HepG2 (cell line): Measurements from ENCODE around the gene DDX24. TPM values are rescaled to one million over a fixed set of nuclear protein-coding genes. Genes with fewer than 3 reads are reported as not detected.

Source experiments
- CREB3 ChIP-seq: sonication (generic); formaldehyde crosslinking; IDR thresholded peaks from 2 replicates; pipeline ENCODE4 v1.5.0; 2020; ENCODE audit warnings: missing genetic modification reagents
- EED ChIP-seq: sonication (generic); formaldehyde crosslinking; IDR thresholded peaks from 2 replicates; pipeline ENCODE4 v1.5.0; 2020; ENCODE audit warnings: mild to moderate bottlenecking, missing genetic modification reagents
- EHMT2 ChIP-seq: fragments of 200-600 bp; sonication (generic); IDR thresholded peaks from 2 replicates; pipeline ENCODE4 v1.7.0; 2017; ENCODE audit warnings: antibody characterized with exemption, low read depth, low read length, borderline replicate concordance
- MTERF4 ChIP-seq: sonication (generic); formaldehyde crosslinking; IDR thresholded peaks from 2 replicates; pipeline ENCODE4 v1.8.0; 2023; ENCODE audit warnings: mild to moderate bottlenecking, missing genetic modification reagents
- NFE2L1 ChIP-seq: sonication (generic); formaldehyde crosslinking; IDR thresholded peaks from 2 replicates; pipeline ENCODE4 v1.4.0; 2020; ENCODE audit warnings: missing genetic modification reagents, mild to moderate bottlenecking, borderline replicate concordance
- NR2F1 ChIP-seq, 2 experiments: fragments of 450-650 bp in 1 of 2; formaldehyde crosslinking in 1 of 2; IDR thresholded peaks; 2 replicates each; pipeline versions ENCODE4 v1.5.0 to v1.6.1; 2016 to 2020; ENCODE audit warnings: mild to moderate bottlenecking in 1 of 2, missing compliant biosample characterization in 1 of 2, missing genetic modification reagents in 1 of 2, moderate library complexity in 1 of 2
- RBM39 ChIP-seq: fragments of 200-400 bp; formaldehyde crosslinking; IDR thresholded peaks from one replicate; pipeline ENCODE4 v1.6.1; 2018; ENCODE audit warnings: antibody characterized with exemption, mild to moderate bottlenecking, low read depth, low read length; ENCODE audit not compliant: poor library complexity, severe bottlenecking
- REXO4 ChIP-seq: sonication (generic); formaldehyde crosslinking; IDR thresholded peaks from 2 replicates; pipeline ENCODE4 v1.8.0; 2022; ENCODE audit warnings: missing genetic modification reagents, mild to moderate bottlenecking, borderline replicate concordance
- SETDB1 ChIP-seq: sonication (generic); formaldehyde crosslinking; IDR thresholded peaks from 2 replicates; pipeline ENCODE4 v1.5.1; 2020; ENCODE audit warnings: missing genetic modification reagents, mild to moderate bottlenecking, borderline replicate concordance
- SNAPC2 ChIP-seq: sonication (generic); formaldehyde crosslinking; IDR thresholded peaks from 2 replicates; pipeline ENCODE4 v1.8.1; 2022; ENCODE audit warnings: mild to moderate bottlenecking, missing genetic modification reagents
- TOE1 ChIP-seq: sonication (generic); formaldehyde crosslinking; IDR thresholded peaks from 2 replicates; pipeline ENCODE4 v1.4.0; 2020; ENCODE audit warnings: mild to moderate bottlenecking, missing genetic modification reagents
- XBP1 ChIP-seq: sonication (generic); formaldehyde crosslinking; IDR thresholded peaks from 2 replicates; pipeline ENCODE4 v1.5.0; 2020; ENCODE audit warnings: missing genetic modification reagents
- ZC3H13 ChIP-seq: sonication (generic); formaldehyde crosslinking; IDR thresholded peaks from 2 replicates; pipeline ENCODE4 v1.8.1; 2023; ENCODE audit warnings: mild to moderate bottlenecking, missing genetic modification reagents, moderate library complexity
- ZFAT ChIP-seq: sonication (generic); formaldehyde crosslinking; conservative IDR thresholded peaks from 2 replicates; pipeline ENCODE4 v1.8.1; 2023; ENCODE audit warnings: missing genetic modification reagents, inconsistent platforms
- ZFP41 ChIP-seq: sonication (generic); formaldehyde crosslinking; IDR thresholded peaks from 2 replicates; pipeline ENCODE4 v1.4.0; 2020; ENCODE audit warnings: mild to moderate bottlenecking, missing genetic modification reagents, borderline replicate concordance
- ZNF3 ChIP-seq: IDR thresholded peaks from 2 replicates; pipeline ENCODE4 v1.7.0; 2017; ENCODE audit warnings: inconsistent platforms
- ZNF530 ChIP-seq: sonication (generic); formaldehyde crosslinking; IDR thresholded peaks from 2 replicates; pipeline ENCODE4 v1.5.0; 2020; ENCODE audit warnings: low read depth, mild to moderate bottlenecking, missing genetic modification reagents
- ZNF556 ChIP-seq: sonication (generic); formaldehyde crosslinking; IDR thresholded peaks from 2 replicates; pipeline ENCODE4 v1.4.0; 2020; ENCODE audit warnings: mild to moderate bottlenecking, missing genetic modification reagents, borderline replicate concordance
- ZNF746 ChIP-seq: sonication (generic); formaldehyde crosslinking; IDR thresholded peaks from 2 replicates; pipeline ENCODE4 v1.8.0; 2022; ENCODE audit warnings: mild to moderate bottlenecking, missing genetic modification reagents
- polyA plus RNA-seq, 8 experiments: library from polyadenylated mRNA; depleted of rRNA in 3 of 8; stranded (reverse) in 7 of 8; unstranded in 1 of 8; fragments of >200 nt; fragmentation: Illumina TruSeq in 4 of 8; extraction: Trizol in 4 of 8; gene quantifications; 2 replicates each; pipeline versions ENCODE4 v1.2.1 to v1.2.3, GENCODE V29; 2011 to 2016; ENCODE audit warnings: low read depth in 4 of 8, missing spikeins in 1 of 8, mixed read lengths in 1 of 8; ENCODE audit not compliant: insufficient read depth in 1 of 8
- total RNA-seq, 5 experiments: library from RNA; depleted of rRNA; stranded (reverse); fragments of >200 nt; fragmentation: Illumina TruSeq; extraction: Trizol; gene quantifications; 2 replicates each; pipeline ENCODE4 v1.2.3, GENCODE V29; 2016; ENCODE audit warnings: low read depth in 1 of 5
- TF ChIP-seq, protein P1 (sequence below): IDR thresholded peaks from 2 replicates; pipeline ENCODE4 v1.6.1; 2016; ENCODE audit warnings: low read depth, control low read depth
- TF ChIP-seq, protein P2 (sequence below): sonication (generic); formaldehyde crosslinking; IDR thresholded peaks from 2 replicates; pipeline ENCODE4 v1.8.0; 2022; ENCODE audit warnings: missing genetic modification reagents, mild to moderate bottlenecking, moderate library complexity, borderline replicate concordance

DDX24 gene
- total and polyA plus RNA-seq, 2 of the 13 experiments (the other 11 are each of a cell fraction or from before 2014, with no cell fraction given), result 67.3 to 149 TPM

- TF ChIP-seq EED (CRISPR knock-in tag), result no peak
- TF ChIP-seq, protein P1, sequence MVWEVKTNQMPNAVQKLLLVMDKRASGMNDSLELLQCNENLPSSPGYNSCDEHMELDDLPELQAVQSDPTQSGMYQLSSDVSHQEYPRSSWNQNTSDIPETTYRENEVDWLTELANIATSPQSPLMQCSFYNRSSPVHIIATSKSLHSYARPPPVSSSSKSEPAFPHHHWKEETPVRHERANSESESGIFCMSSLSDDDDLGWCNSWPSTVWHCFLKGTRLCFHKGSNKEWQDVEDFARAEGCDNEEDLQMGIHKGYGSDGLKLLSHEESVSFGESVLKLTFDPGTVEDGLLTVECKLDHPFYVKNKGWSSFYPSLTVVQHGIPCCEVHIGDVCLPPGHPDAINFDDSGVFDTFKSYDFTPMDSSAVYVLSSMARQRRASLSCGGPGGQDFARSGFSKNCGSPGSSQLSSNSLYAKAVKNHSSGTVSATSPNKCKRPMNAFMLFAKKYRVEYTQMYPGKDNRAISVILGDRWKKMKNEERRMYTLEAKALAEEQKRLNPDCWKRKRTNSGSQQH (CRISPR knock-in tag), result 0 out of 2 replicates have a peak, but pooled peaks have one; percentile 66
- TF ChIP-seq ZC3H13 (CRISPR knock-in tag), result 0 out of 2 replicates have a peak, but pooled peaks have one; percentile 46
- no peak for TF ChIP-seq ZNF556 (CRISPR knock-in tag)
- no peak for TF ChIP-seq NR2F1 (CRISPR knock-in tag; IDR thresholded peaks at IDR 0.05)
- no peak for TF ChIP-seq XBP1 (CRISPR knock-in tag)
- TF ChIP-seq ZFP41 (CRISPR knock-in tag), result no peak
- TF ChIP-seq, protein P2, sequence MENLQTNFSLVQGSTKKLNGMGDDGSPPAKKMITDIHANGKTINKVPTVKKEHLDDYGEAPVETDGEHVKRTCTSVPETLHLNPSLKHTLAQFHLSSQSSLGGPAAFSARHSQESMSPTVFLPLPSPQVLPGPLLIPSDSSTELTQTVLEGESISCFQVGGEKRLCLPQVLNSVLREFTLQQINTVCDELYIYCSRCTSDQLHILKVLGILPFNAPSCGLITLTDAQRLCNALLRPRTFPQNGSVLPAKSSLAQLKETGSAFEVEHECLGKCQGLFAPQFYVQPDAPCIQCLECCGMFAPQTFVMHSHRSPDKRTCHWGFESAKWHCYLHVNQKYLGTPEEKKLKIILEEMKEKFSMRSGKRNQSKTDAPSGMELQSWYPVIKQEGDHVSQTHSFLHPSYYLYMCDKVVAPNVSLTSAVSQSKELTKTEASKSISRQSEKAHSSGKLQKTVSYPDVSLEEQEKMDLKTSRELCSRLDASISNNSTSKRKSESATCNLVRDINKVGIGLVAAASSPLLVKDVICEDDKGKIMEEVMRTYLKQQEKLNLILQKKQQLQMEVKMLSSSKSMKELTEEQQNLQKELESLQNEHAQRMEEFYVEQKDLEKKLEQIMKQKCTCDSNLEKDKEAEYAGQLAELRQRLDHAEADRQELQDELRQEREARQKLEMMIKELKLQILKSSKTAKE (CRISPR knock-in tag), result 0 out of 2 replicates have a peak, but pooled peaks have one; percentile 18
- no peak for TF ChIP-seq ZNF3 (CRISPR knock-in tag)
- TF ChIP-seq ZNF746 (CRISPR knock-in tag), result 0 out of 2 replicates have a peak, but pooled peaks have one; percentile 34
- TF ChIP-seq RBM39, result peak; percentile 91
- no peak for TF ChIP-seq NFE2L1 (CRISPR knock-in tag)
- TF ChIP-seq REXO4 (CRISPR knock-in tag), result no peak
- TF ChIP-seq CREB3 (CRISPR knock-in tag), result no peak
- no peak for TF ChIP-seq SETDB1 (CRISPR knock-in tag)
- TF ChIP-seq MTERF4, result 0 out of 2 replicates have a peak, but pooled peaks have one; percentile 64
- no peak for TF ChIP-seq SNAPC2 (CRISPR knock-in tag)
- no peak for TF ChIP-seq EHMT2
- TF ChIP-seq TOE1 (CRISPR knock-in tag), result no peak
- TF ChIP-seq ZNF530 (CRISPR knock-in tag), result no peak
- no peak for TF ChIP-seq ZFAT (CRISPR knock-in tag)
Measured at GRCh38 chr14:94080621-94081385, at the start of gene DDX24, which contains the start of gene IFI27L1 (continued).
